ENCODE data around the gene CDA.

DNA sequence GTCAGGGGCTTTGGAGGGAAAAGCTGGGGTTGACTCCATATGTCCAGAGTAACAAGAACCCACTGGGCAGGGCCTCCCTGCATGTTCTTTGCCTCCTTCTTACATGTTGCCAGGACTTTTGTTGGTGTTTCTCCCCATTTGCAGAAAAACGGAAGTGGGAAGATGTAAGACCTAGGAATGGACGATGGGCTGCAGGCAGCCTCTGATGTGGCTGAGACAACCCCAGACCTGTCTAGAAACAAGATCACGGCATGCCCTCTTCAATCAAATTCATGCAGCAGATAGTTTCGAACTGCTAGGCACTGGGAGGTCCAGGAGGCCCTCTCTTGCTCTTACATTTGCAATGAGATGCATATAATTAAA, 33.2 kb upstream of the CDA start:
- TF ChIP-seq, protein P1, sequence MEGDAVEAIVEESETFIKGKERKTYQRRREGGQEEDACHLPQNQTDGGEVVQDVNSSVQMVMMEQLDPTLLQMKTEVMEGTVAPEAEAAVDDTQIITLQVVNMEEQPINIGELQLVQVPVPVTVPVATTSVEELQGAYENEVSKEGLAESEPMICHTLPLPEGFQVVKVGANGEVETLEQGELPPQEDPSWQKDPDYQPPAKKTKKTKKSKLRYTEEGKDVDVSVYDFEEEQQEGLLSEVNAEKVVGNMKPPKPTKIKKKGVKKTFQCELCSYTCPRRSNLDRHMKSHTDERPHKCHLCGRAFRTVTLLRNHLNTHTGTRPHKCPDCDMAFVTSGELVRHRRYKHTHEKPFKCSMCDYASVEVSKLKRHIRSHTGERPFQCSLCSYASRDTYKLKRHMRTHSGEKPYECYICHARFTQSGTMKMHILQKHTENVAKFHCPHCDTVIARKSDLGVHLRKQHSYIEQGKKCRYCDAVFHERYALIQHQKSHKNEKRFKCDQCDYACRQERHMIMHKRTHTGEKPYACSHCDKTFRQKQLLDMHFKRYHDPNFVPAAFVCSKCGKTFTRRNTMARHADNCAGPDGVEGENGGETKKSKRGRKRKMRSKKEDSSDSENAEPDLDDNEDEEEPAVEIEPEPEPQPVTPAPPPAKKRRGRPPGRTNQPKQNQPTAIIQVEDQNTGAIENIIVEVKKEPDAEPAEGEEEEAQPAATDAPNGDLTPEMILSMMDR (IDR thresholded peaks at IDR 0.05): no peak
- no peak for TF ChIP-seq POLR2A (IDR thresholded peaks at IDR 0.05)
